HG02759 (cell line): ENCODE results near the gene CHDH.

Experiments
- ATAC-seq: cut with Tn5 transposase; IDR thresholded peaks from one replicate; pipeline ENCODE4 v1.9.1; 2021; ENCODE audit warnings: mild to moderate bottlenecking, moderate library complexity; ENCODE audit not compliant: unreplicated experiment

CHDH gene

GRCh38 chr3:53846134-53846850 is at the start of gene CHDH, which contains the start of gene IL17RB:
Gene CHDH, minus strand, starts transcription at chr3:53846419. Its CDS starts 22,411 bp downstream, at chr3:53824008.
Gene IL17RB, plus strand, starts transcription at chr3:53846568. Its CDS starts 21 bp downstream, at chr3:53846589.
- peak; percentile 64 for ATAC-seq

GRCh38 chr3:53892286-53892637 is 46.0 kb upstream of the CHDH start:
- no peak for ATAC-seq

- peak; percentile 96 for ATAC-seq
These were observed 45.5 kb upstream of the CHDH start, which contains the start of gene SELENOK for GRCh38 chr3:53891497-53892285. Gene SELENOK, minus strand, starts transcription at chr3:53891859.

- ATAC-seq: no peak
These were observed 44.7 kb upstream of the CHDH start for GRCh38 chr3:53890726-53891475.

GRCh38 chr3:53888232-53888631 is 42.0 kb upstream of the CHDH start:
- no peak for ATAC-seq

GRCh38 chr3:53887446-53887845 is 41.2 kb upstream of the CHDH start:
- ATAC-seq: no peak

GRCh38 chr3:53885239-53885638 is 39.0 kb upstream of the CHDH start:
- ATAC-seq: no peak

- no peak for ATAC-seq
These were observed 38.4 kb upstream of the CHDH start for GRCh38 chr3:53884623-53885022.

GRCh38 chr3:53883008-53883407 is 36.8 kb upstream of the CHDH start:
- no peak for ATAC-seq

- ATAC-seq: peak; percentile 93
These were observed 35.7 kb upstream of the CHDH start, which contains the start of gene ACTR8 for GRCh38 chr3:53881691-53882593. Gene ACTR8, minus strand, starts transcription at chr3:53882152. Its CDS starts 51 bp downstream, at chr3:53882101.

GRCh38 chr3:53880396-53881345 is 34.5 kb upstream of the CHDH start:
- ATAC-seq: no peak

- peak; percentile 61 for ATAC-seq
These were observed 19.7 kb upstream of the CHDH start for GRCh38 chr3:53865732-53866499.

- no peak for ATAC-seq
These were observed 16.9 kb upstream of the CHDH start for GRCh38 chr3:53863145-53863544.

GRCh38 chr3:53862241-53862640 is 16.0 kb upstream of the CHDH start:
- no peak for ATAC-seq

GRCh38 chr3:53860196-53860595 is 14.0 kb upstream of the CHDH start:
- ATAC-seq: no peak

- no peak for ATAC-seq
These were observed 13.0 kb upstream of the CHDH start for GRCh38 chr3:53859178-53859577.

GRCh38 chr3:53858096-53858741 is 12.0 kb upstream of the CHDH start:
- ATAC-seq: no peak

- no peak for ATAC-seq
These were observed 10.7 kb upstream of the CHDH start for GRCh38 chr3:53856964-53857363.
